GM19240 (cell line): ENCODE measurements around the gene WNT3.

Experiments
- DNase-seq: peaks from one replicate; pipeline ENCODE4 v3.0.0; 2011; ENCODE audit warnings: low spot score; ENCODE audit not compliant: insufficient read length

Gene WNT3

GRCh38 chr17:46836500-46836899 lies 18.0 kb upstream of the WNT3 start:
- no peak for DNase-seq

DNA sequence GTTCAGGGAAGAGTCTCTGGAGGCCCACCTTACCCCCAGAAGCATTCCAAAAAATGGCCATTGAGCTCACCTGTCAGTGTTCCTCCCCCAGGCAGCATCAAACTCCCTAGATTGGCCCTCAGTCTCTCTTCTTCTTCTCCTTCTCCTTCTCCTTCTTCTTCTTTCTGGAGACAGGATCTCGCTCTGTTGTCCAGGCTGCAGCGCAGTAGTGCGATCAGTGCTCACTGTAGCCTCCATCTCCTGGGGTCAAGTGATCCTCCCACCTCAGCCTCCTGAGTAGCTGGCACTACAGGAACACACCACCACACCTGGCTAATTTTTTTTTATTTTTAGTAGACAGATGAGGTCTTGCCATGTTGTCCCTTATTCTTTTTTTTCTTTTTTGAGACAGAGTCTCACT lies 16.4 kb upstream of the WNT3 start:
- DNase-seq: no peak

DNA sequence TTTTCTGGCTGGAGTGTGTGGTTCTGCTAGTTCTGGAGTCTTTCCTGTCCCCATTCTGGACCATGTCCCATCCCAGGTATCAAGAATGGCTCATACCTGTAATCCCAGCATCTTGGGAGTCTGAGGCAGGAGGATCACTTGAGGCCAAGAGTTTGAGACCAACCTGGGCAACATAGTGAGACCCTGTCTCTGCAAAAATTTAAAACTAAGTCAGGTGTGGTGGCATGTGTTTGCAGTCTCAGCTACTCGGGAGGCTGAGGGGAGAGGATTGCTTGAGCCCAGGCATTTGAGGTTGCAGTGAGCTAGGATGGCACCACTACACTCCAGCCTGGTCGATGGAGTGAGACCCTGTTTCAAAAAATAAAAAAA lies 15.3 kb upstream of the WNT3 start:
- no peak for DNase-seq

DNA sequence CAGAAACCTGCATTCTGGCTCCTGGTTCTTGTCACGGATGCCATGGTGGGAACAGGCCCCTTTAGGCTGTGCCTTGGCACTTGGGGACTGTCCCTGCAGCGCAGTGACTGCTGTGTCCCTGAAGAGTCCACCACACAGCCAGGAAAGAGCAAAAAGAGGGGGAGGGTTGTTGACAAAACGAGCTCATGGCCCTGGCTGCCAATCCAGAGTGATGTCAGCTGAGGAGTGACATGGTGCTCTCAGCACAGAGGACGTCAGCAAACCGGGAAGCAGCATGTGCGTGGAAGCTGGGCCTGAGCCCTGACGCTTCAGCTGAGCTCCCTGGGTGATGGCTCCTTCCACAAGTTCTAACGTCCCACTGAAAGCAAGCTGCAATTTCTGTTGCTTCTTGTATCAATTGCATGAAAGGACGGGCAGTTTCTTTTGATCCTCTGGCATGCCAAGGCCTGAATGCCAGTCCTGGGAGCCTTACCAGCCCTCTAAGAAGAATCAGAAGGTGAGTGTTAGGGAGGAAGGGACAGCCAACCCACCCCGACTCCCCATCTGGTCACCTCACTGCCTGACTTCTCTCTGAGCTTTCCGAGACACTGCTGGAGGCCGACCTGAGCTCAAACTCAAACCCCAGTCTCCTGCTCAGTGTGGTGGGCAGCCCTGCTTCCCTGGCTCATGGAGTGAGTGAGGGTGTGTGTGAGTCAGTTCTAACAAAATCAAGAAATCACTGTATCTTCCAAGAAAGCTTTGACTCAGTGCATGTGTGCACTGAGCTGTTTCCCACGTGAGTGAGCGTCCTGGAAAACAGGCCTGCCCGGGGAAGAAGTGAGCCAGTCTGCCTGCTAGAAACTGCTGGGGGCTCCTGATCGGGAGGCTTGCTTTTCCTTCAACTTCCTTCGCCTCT lies 14.7 kb upstream of the WNT3 start:
- DNase-seq: no peak

DNA sequence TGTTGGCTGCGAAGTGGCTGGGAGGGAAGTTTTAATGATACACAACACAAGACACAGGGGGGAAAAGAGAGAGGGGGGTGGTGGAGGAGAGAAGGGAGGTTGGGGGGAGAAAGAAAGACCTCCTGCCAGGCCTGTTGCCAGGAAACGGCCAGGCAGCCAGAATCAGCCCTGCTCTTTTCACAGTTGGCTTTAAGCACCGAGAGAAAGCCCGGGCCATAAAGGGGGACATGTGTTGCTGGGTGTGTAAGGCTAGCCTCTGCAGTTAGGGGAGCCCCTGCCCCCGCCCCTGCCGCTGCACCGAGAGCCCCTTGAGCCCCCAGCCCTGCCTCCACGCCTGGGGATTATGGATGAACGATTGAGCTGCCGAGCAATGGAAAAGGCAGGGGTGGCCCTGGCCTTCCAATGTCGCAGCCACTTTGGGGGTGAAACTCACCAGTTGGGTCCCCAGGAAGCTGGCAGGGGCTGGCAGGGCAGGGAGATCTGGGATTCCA lies 13.9 kb upstream of the WNT3 start:
- no peak for DNase-seq

DNA sequence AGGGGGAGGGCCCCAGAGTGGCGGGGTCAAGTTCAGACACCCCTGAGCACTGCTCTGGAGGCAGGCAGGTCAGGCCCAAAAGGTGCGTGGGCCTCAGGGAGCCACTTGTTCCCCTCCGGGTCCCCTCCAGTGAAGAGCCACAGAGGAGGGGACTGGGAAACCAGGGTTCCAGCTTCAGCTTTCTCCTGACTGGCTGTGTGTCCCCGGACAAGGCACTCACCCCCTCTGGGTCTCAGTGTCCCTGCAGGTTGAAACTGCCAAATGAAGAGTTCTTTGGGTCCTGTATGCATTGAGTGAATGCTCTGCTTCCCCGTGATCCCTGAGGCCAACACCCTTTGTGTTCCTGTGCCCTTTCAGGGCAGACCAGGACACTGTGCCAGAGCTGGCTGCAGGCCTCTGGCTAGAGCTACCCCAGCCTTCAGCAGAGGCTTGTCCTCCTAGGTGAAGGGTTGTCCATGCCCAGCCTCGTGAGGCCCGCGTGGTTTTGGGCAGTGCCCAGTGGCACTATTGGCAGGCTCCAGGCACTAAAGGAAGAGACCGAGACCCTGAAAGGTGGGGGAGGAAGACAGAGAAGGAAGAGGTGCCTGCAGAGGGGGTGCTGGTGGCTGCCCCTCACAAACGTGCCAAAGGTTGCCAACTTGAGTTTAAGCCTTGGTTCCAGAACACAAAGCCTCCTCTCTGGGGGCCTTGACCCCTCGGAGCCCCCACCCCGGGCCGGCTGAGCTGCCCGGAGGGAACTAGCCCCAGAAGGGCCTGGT lies 13.3 kb upstream of the WNT3 start:
- no peak for DNase-seq

GRCh38 chr17:46827274-46827673 lies 8.8 kb upstream of the WNT3 start:
- DNase-seq: no peak

DNA sequence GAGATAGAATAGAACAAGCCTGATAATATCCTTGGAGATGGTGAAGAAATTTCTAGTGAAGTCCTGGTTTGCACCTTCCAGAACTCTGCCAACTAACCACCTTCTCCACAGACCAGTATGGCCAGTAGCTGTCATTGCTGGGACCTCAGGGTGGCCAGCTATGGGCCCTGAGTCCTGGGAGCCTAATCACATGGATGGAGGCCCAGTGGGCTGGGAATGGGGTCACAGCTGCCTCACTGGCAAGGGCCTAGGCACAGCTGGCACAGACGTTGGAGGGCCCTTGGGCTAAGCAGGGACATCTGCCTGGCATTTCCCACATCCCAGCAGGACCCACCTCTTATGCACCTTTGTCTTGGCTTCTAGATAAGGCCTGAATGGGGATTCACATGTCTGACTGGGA lies 7.6 kb upstream of the WNT3 start:
- DNase-seq: no peak

DNA sequence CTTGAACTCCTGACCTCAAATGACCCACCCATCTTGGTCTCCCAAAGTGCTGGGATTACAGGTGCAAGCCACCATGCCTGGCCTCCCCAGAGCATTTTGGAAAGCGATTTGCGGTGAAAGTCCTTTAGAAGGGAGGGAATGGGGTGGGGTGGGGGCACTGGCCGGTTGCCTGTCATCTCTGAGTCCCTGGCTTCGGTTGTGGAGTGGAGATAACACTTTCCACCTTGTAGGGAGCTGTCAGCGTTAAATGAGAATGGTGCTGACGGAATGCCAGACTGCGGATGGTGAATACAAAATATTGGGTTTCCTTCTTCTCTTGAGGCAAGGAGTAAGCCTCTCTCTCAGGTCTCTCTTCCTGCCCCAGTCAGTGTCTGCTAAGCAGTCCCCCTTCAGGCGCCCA lies 5.2 kb upstream of the WNT3 start:
- no peak for DNase-seq

- DNase-seq: no peak
These were observed 4.0 kb upstream of the WNT3 start for GRCh38 chr17:46822388-46822921.

GRCh38 chr17:46821482-46822387 lies 3.2 kb upstream of the WNT3 start:
- no peak for DNase-seq

- DNase-seq: no peak
These were observed 2.3 kb upstream of the WNT3 start for GRCh38 chr17:46820592-46821450.

DNA sequence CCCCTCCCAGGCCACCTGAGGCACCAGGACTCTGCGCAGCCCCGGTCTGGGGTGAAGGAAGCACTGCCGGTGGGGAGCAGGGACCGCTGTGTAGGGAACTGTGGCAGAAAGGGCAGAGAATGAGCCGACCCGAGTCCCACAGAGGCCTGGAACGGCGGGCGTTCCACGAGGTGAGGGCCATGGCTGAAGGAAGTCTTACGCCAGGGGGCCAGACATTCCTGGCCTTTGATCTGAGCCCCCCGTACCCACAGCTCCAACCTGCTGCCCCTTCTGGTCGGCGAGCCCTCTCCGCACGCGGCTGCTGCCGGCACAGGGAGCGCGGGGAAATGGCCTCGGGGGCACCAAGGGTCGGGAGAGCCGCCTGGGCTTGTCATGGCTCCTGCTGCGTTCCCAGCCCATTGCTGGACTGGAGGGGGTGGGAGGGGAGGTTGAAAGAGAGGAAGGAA lies 1.4 kb upstream of the WNT3 start:
- DNase-seq: no peak

DNA sequence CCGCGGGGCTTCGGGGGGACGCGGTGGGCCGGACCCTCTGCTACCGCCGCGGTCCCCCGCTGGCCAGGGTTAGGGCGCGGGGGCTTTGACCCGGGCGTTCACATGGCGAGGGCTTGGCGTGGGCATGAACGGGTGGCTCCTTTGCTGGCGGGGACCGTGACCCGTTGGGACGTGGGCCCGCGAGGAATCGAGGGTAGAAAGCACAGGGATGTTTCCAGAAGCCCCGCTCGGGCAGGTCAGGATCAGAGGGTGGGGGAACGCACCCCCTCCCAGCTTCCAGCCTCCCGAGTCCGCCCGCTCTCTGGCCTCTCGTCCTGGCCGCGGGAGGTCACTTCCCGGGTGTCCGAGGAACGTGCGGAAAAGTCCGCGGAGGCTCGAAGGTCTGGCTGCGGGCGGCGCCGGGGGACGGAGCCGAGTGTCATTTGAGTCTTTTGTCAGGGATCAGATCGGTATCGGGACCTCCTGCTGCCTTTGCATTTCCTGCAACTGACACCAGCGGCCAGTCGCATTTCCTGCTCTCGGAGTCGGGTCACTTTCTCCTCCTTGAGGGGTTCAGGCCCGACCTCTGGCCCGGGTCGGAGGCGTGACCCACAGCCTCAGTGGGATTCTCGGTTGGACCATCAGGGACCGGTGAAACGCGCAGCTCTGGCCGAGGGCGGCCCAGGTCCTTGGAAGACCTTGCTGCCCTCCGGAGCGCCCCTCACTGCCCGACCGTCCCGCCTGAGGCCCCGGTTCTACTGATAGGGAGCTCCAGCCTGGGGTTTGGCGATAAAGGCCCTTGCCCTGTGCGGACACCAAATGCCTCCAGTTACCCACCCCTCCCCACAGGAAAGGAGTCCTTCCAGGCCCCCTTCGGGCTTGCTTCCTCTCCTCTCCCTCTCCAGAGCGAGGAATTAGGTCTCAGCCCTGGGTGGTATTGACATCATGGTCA lies 702 bp upstream of the WNT3 start:
- DNase-seq: no peak

DNA sequence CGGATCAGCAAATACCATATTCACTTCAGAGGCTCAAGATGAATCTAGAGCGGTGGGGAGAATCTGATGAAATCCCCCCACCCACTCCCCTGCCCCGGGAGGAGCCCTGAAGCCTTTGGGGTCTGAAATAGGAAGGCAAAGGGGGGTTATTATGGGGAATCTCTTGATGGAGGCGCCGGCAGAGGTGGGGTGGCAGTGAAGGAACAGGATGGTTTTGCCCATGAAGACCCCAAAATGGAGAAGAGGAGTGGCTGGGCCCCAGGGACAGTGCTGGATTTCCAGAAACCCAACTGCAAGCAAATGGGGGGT lies 637 bp downstream of the WNT3 start:
- DNase-seq: no peak

- DNase-seq: no peak
These were observed 1.2 kb downstream of the WNT3 start for GRCh38 chr17:46817151-46817900.

DNA sequence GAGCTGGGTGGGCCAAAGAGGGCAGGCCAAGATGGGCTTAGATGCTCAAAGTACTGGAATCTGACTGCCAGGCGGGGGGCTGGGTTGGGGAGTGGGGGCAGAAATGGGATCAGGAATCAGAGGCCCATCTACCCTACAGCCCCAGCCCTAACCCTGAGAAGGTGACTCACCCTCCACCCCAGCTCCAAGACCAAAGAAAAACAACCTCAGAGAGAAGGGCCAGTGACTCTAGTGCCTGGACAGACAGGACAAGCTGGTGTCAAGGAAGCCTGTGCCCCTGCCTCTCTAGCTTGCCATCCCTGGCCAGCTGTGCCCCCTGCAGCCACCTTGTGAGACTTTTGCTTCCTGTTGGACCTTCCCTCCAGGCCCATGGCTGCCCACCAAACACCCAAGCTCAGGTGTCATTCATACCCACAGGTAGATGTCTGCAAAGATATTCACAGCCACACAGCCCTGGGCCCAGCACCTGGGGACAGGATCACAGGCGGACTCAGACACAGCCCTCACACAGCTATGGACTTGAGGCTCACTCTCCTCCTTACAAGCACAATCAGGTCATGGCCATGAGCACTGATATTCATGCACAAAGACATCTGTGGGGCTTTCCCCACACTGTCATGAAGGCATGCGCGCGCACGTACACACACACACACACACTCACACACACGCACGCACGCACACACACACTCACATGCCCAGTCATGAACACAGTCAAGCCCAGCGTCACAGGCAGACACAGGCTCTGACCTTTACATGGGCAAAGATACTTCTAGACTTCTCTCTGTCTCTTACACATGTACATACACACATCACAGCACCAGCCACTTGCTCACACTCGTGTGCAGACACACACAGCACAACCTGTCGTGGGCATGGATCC lies 2.8 kb downstream of the WNT3 start:
- DNase-seq: no peak

DNA sequence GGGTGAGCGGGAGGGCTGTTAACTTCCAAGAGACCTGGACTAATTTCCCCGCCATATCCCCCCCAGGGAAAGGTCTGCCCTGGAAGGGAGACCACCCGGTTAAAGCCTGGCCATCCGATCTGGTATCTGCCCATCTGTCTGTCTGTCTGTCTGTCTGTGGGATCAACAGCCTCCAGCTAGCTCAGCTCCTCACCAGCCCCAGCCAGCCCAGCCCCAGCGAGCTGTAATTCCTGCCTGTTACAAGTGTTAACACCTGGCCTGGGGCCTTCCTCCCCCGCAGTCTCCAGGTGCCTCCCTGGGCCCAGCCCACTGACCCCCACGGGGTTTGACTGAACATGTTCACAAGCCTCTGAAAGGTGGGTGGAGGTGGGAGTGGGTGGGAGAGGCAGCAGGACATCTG lies 4.0 kb downstream of the WNT3 start:
- no peak for DNase-seq
